ENCODE results near the gene IMP3.

IMP3 gene

DNA sequence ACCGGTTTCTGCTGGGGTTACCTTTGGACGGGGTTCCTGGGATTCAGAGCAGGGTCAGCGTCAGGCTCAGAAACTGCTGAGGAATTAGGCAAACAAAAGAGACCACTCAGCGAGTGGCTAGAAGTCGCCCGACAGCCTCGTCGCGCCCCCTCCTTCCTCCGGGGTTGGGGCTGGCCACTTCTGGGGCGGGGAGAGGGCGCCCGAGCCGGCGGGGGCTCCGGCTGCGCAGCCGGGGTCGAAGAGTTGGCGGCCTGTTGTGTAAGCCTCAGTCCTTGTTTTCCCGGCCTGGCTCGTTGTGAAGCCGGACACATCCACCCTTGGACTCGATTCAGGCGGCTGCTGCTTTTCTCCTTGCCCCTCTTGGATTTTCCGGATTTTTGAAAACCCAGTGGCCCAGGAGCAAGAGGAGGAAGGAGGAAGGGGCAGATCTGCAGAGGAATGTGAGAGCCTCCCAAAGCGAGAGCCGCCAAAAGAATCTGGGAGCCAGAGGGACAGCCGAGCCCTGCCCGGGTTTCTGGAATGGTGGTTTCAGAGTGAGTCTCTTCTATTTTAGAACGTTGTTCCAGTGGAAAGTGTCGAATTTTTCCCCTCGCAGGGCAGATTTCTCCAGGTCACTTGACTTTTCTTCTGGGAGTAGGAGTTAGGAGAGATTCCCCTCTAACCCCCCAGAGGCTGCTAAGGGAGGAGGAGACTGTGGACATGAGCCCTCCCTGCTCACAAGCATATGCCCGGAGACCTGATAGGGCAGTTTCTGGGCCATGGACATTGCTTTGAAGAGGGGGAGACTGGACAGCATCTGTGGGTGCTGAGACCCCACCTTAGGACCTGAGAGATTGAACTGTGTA lies 8.4 kb upstream of the IMP3 start:
- TF ChIP-seq, protein P1, sequence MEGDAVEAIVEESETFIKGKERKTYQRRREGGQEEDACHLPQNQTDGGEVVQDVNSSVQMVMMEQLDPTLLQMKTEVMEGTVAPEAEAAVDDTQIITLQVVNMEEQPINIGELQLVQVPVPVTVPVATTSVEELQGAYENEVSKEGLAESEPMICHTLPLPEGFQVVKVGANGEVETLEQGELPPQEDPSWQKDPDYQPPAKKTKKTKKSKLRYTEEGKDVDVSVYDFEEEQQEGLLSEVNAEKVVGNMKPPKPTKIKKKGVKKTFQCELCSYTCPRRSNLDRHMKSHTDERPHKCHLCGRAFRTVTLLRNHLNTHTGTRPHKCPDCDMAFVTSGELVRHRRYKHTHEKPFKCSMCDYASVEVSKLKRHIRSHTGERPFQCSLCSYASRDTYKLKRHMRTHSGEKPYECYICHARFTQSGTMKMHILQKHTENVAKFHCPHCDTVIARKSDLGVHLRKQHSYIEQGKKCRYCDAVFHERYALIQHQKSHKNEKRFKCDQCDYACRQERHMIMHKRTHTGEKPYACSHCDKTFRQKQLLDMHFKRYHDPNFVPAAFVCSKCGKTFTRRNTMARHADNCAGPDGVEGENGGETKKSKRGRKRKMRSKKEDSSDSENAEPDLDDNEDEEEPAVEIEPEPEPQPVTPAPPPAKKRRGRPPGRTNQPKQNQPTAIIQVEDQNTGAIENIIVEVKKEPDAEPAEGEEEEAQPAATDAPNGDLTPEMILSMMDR (conservative IDR thresholded peaks at IDR 0.05): no peak
- 0 out of 2 replicates have a peak, but pooled peaks have one; percentile 30 for TF ChIP-seq ZFX (IDR thresholded peaks at IDR 0.05)
- H3K27ac ChIP-seq: peak overlapping the region; percentile 89

DNA sequence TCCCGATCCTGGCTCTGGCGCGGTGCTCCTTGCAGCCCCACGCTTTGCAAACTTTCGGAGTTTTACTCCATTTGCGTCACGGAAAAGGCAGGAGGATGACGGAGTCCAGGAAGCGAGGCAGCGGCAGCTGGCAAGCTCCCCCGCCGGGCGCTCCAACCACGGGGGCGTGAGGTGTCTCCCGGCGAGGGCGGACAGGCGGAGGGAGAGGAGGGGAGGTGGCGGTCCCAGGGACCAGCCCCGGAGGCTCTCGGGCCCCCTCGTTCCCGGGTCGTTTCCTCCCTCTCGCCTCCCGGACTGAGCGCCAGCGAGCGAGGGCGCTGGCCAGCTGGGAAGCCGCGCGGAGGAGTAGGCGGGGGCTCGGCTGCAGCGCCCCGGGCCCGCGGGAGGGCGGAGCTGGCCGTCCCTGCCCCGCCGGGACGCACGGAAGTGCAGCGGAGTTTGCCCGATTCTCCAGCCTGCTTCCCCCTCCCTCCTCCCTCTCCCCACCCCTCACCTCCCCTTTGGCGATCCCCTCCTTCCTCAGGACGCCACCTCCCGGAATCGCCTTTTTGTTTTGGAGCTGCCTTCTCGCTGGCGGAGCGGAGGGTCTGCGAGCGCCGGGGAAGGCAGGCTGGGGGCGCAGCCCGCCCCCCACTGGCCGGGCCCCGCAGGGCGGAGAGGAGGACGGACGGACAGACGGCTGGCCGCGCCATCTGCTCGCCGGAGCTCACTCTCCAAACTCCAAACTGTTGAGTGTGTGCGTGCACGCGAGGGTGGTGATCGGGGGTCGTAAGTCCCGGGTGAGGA lies 7.5 kb upstream of the IMP3 start, which contains the start of gene SNX33:
Gene SNX33 (plus strand): TSS at position 543 of the 786 bp plus-strand sequence. CDS start 1,191 bp downstream, outside the sequence.
- 0 out of 2 replicates have a peak, but pooled peaks have one; percentile 5 for TF ChIP-seq ZFX (IDR thresholded peaks at IDR 0.05)
- TF ChIP-seq, protein P1 (conservative IDR thresholded peaks at IDR 0.05): no peak; the same call in 1 of the 2 replicates
- peak within 1 kb of the TSS; percentile 89 for H3K27ac ChIP-seq

DNA sequence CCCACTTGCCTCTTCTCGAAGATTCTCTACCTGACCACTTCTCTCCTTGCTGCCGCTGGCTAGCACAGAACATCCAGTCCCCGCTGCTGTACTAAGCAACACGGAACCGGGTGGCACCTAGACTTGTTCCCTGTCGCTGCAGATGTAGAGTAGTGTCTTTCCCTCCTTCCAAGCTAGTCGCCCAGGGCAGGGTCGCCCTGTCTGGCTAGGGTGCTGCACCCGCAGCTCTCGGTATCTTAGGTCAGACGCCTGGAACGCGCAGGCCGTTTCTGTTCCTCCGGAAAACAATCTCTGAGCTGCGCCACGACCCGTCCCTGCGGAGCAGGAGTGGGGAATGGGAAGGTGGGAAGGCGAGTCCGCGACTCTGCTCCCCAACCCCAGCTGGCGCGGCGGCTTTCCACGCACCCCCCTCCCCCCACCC lies 6.9 kb upstream of the IMP3 start:
- TF ChIP-seq, protein P1 (conservative IDR thresholded peaks at IDR 0.05): no peak
- no peak for TF ChIP-seq ZFX (IDR thresholded peaks at IDR 0.05)
- peak overlapping the region; percentile 89 for H3K27ac ChIP-seq

DNA sequence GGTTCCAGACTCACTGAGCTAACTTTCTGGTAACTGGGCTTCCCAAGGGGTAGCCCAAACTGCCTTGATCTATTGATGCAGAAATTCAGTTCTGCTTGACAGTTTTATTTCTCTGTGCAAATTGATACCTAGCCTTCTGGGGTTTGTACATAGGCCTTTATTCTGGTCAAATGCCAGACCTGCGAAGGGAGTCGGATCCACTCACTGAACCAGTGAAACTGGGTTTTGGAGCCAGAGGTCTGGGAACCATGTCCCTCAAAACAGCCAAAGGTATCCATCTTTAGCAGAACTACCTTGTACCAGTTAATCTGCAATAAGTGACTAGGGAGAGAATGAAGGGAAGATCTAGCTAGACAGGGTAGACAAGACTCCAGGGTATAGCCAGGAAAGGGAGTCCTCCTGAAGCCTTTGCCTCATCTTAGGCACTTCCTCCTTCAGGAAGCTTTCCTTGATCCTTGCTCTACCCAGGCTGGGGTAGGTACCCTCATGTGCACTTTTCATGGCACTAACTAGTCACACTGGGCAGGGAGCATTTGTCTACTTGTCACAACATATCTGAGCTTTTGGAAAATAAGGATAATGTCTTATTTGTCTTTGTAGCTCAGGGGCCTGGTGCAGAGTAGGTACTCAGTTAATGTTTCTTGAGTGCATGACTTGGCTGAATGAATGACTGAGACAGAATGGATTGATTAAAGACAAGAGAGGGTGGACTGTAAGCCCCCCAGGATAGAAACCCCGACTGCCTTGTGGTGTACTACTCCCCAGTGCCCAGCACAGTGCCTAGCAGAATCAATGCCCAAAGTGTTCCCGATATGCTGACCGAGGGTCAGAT lies 6.3 kb upstream of the IMP3 start:
- TF ChIP-seq, protein P1 (conservative IDR thresholded peaks at IDR 0.05): no peak
- TF ChIP-seq ZFX (IDR thresholded peaks at IDR 0.05): no peak
- peak overlapping the region; percentile 89 for H3K27ac ChIP-seq

DNA sequence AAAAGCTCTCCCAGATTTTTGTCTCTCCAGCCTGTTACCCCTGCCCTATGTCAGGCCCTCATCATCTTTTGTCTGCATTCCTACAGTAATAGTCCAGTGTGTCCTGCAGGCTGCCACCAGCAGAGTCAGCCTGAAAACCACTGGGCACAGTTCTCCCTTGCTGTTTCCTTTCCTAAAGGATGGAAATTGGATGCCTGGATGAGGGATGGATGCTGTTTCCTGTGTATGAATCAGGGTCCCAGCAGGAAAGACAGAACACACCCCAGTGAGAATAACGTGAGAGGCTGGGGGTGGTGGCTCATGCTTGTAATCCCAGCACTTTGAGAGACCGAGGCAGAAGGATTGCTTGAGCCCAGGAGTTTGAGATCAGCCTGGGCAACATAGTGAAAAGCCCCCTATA lies 4.4 kb upstream of the IMP3 start:
- TF ChIP-seq, protein P1 (conservative IDR thresholded peaks at IDR 0.05): no peak
- TF ChIP-seq ZFX (IDR thresholded peaks at IDR 0.05): no peak
- H3K27ac ChIP-seq: no peak overlapping the region

DNA sequence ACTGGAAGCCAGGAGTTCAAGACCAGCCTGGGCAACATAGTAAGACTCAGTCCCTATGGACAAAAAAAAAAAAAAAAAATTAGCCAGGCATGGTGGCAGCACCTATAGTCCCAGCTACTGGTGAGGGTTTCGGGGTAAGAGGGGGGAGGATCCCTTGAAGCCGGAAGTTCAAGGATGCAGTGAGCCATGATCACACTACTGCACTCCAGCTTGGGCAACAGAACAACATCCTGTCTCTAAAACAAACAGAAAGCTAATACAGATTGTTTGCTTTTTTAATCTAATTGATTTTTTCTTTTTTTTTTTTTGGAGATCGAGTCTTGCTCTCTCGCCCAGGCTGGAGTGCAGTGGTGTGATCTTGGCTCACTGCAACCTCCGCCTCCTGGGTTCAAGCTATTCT lies 1.6 kb upstream of the IMP3 start:
- H3K27ac ChIP-seq: peak overlapping the region; percentile 12; the same call in 1 of the 2 replicates

More for the DNA sequence above, 1.6 kb upstream of the IMP3 start:
- no peak for TF ChIP-seq ZFX (IDR thresholded peaks at IDR 0.05)
- TF ChIP-seq, protein P1 (conservative IDR thresholded peaks at IDR 0.05): no peak

All from C4-2B (cell line).